Ascending aorta (tissue), 2 donors: ENCODE results near the gene TMEM52. TPM values are rescaled to one million over a fixed set of nuclear protein-coding genes. Genes with fewer than 3 reads are reported as not detected.

Experiments
- DNase-seq, 2 donors: peaks; one replicate each; pipeline ENCODE4 v3.0.0-alpha.2; 2019; ENCODE audit warnings: low spot score in 2 of 2
- H3K27ac ChIP-seq, 2 donors: fragments of 200-600 bp; sonication (generic); one replicate each; pipeline ENCODE4 v1.5.1; 2016 to 2017; ENCODE audit warnings: mild to moderate bottlenecking in 1 of 2
- H3K27me3 ChIP-seq: fragments of 200-600 bp; sonication (generic); one replicate; pipeline ENCODE4 v1.5.1; 2017
- H3K36me3 ChIP-seq, 2 donors: fragments of 200-600 bp; sonication (generic); one replicate each; pipeline ENCODE4 v1.5.1; 2016
- H3K4me1 ChIP-seq, 2 donors: fragments of 200-600 bp; sonication (generic); one replicate each; pipeline ENCODE4 v1.5.1; 2016 to 2017; ENCODE audit warnings: mild to moderate bottlenecking in 1 of 2
- H3K4me3 ChIP-seq, 2 donors: fragments of 200-600 bp; sonication (generic); one replicate each; pipeline ENCODE4 v1.5.1; 2016 to 2017; ENCODE audit warnings: mild to moderate bottlenecking in 1 of 2
- H3K9me3 ChIP-seq, 2 donors: fragments of 200-600 bp; sonication (generic); one replicate each; pipeline ENCODE4 v1.5.1; 2016
- intact Hi-C: fragments of 100-400 bp; cut with DNase I; formaldehyde crosslinking; loops from one replicate; pipeline ENCODE4 v1.15.1; 2023
- total RNA-seq: library from RNA; depleted of rRNA; stranded (reverse); fragments of >200 nt; gene quantifications from one replicate; pipeline ENCODE4 v1.1.0, GENCODE V29; 2016
- TF ChIP-seq, protein P1 (sequence below), 3 experiments: fragments of 200-600 bp in 2 of 3; fragments of 450-650 bp in 1 of 3; sonication (generic) in 2 of 3; IDR thresholded peaks; one replicate each; pipeline ENCODE4 v1.5.1; 2016 to 2019; ENCODE audit warnings: antibody characterized with exemption in 3 of 3, mild to moderate bottlenecking in 1 of 3, moderate library complexity in 1 of 3

Gene TMEM52
- total RNA-seq, 1 donor from 2014 or later, result not detected

DNA sequence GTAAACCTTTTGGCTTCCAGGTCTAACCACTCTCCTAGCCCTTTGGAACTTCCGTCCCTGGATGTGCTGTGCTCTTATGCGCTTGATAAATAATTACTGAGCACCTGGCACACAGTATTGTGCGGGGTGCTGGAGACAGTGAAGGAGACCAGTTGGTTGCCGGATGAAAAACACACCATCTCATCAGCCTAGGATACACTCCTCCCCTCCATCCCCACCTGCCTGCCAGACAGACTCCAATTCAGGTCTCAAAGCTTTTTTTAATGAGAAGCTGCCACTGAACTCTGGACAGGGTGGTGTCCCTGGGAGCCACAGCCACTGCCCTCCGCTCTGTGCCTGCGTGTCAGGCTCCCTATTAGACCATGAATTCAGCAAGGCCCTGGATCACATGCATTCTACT, 37.4 kb downstream of the TMEM52 start:
- Histone ChIP-seq H3K9me3 (no peaks in the 10 kb centered on the region), H3K27ac (no peak overlapping the region), H3K4me3 (no peak overlapping the region), H3K36me3 (peaks cover 0 to 7% of the 10 kb centered on the region in 2 donors), H3K27me3 (no peaks in the 10 kb centered on the region), H3K4me1 (peaks cover 6 to 37% of the 10 kb centered on the region in 2 donors)
- intact Hi-C loops, result no loop called here
- DNase-seq, result no peak
- TF ChIP-seq, protein P1, sequence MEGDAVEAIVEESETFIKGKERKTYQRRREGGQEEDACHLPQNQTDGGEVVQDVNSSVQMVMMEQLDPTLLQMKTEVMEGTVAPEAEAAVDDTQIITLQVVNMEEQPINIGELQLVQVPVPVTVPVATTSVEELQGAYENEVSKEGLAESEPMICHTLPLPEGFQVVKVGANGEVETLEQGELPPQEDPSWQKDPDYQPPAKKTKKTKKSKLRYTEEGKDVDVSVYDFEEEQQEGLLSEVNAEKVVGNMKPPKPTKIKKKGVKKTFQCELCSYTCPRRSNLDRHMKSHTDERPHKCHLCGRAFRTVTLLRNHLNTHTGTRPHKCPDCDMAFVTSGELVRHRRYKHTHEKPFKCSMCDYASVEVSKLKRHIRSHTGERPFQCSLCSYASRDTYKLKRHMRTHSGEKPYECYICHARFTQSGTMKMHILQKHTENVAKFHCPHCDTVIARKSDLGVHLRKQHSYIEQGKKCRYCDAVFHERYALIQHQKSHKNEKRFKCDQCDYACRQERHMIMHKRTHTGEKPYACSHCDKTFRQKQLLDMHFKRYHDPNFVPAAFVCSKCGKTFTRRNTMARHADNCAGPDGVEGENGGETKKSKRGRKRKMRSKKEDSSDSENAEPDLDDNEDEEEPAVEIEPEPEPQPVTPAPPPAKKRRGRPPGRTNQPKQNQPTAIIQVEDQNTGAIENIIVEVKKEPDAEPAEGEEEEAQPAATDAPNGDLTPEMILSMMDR (IDR thresholded peaks at IDR 0.05), result no peak

DNA sequence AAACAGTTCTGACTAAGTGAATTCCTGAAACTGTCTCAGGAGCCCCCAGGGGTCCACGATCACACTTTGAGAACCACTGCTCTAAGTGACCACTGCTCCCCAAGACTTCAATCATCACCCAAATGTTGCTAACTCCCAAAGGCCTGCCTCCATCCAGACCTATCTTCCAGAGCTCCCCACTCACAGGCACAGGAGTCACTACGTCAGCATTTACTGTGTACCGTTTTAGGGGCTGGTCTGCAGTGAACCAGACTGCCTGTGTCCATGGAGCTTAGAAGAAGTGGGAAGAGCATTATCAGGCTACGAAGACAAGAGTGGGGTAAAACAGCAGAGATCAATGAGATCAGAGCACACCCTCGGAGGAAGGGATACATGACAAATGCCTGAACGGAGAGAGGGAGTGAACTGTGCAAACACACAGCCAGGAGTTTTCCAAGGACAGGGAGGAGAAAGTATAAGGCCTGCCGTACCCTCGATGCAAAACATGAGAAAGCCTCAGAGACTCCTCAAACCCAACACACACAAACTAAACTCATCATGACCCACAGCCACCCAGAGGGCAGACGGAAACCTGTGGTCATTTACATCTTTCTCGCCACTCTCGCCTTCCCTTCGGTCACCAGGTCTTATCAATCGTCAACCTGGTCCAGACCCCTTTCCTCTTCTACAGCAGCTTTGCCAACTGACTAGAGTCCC, 38.3 kb downstream of the TMEM52 start:
- Histone ChIP-seq H3K9me3 (no peaks in the 10 kb centered on the region), H3K36me3 (peaks cover 0 to 10% of the 10 kb centered on the region in 2 donors), H3K4me1 (peaks cover 11 to 34% of the 10 kb centered on the region in 2 donors), H3K4me3 (no peak overlapping the region), H3K27me3 (no peaks in the 10 kb centered on the region), H3K27ac (no peak overlapping the region)
- DNase-seq, result no peak
- TF ChIP-seq, protein P1 (IDR thresholded peaks at IDR 0.05), result no peak
- intact Hi-C loops, result no loop called here

DNA sequence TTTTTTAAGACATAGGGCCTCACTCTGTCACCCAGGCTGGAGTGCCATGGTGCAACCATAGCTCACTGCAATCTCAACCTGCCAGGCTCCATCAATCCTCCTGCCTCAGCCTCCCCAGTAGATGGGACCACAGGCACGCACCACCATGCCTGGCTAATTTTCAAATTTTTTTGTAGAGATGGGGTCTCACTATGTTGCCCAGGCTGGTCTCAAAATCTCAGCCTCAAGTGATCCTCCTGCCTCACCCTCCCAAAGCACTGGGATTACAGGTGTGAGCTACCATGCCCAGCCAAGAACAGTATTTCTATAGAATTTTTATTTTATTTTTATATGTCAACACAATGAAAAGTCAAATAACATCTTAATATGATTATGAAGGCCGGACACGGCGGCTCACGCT, 39.1 kb downstream of the TMEM52 start:
- peaks cover 0 to 15% of the 10 kb centered on the region in 2 donors for H3K36me3 ChIP-seq
- TF ChIP-seq, protein P1 (IDR thresholded peaks at IDR 0.05), result no peak
- H3K4me3 ChIP-seq, result no peak overlapping the region
- intact Hi-C loops, result no loop called here
- H3K27ac ChIP-seq, result no peak overlapping the region
- no peaks in the 10 kb centered on the region for H3K27me3 ChIP-seq
- peaks cover 11 to 34% of the 10 kb centered on the region in 2 donors for H3K4me1 ChIP-seq
- H3K9me3 ChIP-seq, result no peaks in the 10 kb centered on the region
- DNase-seq, result no peak

- intact Hi-C loops, result no loop called here
- TF ChIP-seq, protein P1 (IDR thresholded peaks at IDR 0.05), result no peak
- peaks cover 5 to 36% of the 10 kb centered on the region in 2 donors for H3K4me1 ChIP-seq
Observed at GRCh38 chr1:1877865-1878436, 41.1 kb downstream of the TMEM52 start.

DNA sequence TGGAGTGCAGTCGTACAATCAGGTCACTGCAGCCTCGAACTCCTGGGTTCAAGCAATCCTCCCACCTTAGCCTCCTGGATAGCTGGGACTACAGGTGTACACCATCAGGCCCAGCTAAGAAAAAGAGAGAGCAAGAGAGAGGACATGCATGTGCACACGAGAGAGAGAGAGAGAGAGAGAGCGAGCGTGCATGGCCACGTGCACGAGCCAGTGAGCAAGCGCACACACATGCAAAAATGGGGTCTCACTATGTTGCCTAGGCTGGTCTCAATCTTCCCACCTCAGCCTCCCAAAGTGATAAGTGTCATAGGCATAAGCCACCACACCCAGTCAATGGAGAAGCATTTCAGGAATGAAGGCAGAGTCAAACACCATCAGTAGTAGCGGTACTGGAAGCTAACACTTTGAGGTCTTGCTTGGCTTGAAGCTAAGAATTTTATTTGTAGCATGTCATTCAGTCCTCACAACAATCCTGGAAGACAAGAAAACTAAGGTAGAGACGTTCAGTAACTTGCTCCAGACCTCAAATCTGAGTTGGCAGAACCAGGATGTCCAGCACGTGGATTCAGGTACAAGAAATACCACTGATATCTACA, 42.6 kb downstream of the TMEM52 start:
- Histone ChIP-seq H3K36me3 (peaks cover 0 to 11% of the 10 kb centered on the region in 2 donors), H3K27me3 (no peaks in the 10 kb centered on the region), H3K27ac (no peak overlapping the region), H3K4me3 (no peak overlapping the region), H3K4me1 (peaks cover 12 to 38% of the 10 kb centered on the region in 2 donors), H3K9me3 (no peaks in the 10 kb centered on the region)
- no peak for DNase-seq
- TF ChIP-seq, protein P1 (IDR thresholded peaks at IDR 0.05), result no peak
- intact Hi-C loops, result no loop called here

More at GRCh38 chr1:1877865-1878436, 41.1 kb downstream of the TMEM52 start:
- no peak overlapping the region for H3K4me3 ChIP-seq
- H3K27me3 ChIP-seq, result no peaks in the 10 kb centered on the region
- H3K9me3 ChIP-seq, result no peaks in the 10 kb centered on the region
- H3K36me3 ChIP-seq, result peaks cover 0 to 11% of the 10 kb centered on the region in 2 donors
- DNase-seq, result no peak
- no peak overlapping the region for H3K27ac ChIP-seq
